Lower leg skin (tissue), 3 donors: ENCODE measurements around the gene UNC119.

Experiments used
- POLR2A ChIP-seq, 2 donors: fragments of 450-650 bp; IDR thresholded peaks; one replicate each; pipeline ENCODE4 v1.6.1; 2016 to 2017; ENCODE audit warnings: antibody characterized with exemption in 2 of 2, mild to moderate bottlenecking in 1 of 2, moderate library complexity in 1 of 2
- TF ChIP-seq, protein P1 (sequence below), 3 donors: fragments of 450-650 bp; IDR thresholded peaks; one replicate each; pipeline ENCODE4 v1.5.1; 2016; ENCODE audit warnings: antibody characterized with exemption in 3 of 3, mild to moderate bottlenecking in 3 of 3, moderate library complexity in 2 of 3

DNA sequence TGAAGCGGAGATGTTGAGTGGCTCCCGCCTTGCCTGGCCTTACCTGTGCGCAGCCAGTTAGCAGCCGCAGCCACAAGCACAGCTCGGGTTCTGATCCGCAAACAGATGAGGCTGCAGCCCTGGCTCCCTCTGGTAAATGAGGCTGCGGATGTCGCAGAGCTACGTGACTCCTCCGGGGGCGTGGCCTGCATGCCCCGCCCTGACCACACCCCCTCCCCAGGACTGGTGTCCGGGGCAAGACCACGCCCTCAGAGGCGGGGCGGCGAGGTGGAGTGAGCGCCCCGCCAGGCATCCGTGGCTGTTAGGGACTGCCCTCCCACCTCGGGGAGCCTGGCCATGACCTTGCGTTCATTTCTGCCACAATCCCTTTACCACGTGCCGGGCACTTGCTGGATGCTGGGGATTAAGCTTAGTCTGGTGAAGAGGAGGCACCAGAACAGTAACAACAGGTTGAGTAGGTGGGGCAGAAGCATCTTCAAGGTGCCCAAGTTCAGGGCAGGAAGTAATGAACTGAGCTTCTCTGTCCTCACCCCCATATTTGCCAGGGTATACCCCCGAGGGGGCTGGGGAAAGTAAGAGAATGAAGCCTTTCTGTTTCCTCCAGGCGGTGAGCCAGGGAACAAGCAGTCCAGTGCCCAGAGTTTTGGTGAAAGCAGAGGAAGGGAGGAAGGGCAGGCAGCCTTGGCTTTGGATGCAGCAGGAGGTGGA is 24.5 kb upstream of the UNC119 start, which contains the start of gene ALDOC:
- TF ChIP-seq, protein P1, sequence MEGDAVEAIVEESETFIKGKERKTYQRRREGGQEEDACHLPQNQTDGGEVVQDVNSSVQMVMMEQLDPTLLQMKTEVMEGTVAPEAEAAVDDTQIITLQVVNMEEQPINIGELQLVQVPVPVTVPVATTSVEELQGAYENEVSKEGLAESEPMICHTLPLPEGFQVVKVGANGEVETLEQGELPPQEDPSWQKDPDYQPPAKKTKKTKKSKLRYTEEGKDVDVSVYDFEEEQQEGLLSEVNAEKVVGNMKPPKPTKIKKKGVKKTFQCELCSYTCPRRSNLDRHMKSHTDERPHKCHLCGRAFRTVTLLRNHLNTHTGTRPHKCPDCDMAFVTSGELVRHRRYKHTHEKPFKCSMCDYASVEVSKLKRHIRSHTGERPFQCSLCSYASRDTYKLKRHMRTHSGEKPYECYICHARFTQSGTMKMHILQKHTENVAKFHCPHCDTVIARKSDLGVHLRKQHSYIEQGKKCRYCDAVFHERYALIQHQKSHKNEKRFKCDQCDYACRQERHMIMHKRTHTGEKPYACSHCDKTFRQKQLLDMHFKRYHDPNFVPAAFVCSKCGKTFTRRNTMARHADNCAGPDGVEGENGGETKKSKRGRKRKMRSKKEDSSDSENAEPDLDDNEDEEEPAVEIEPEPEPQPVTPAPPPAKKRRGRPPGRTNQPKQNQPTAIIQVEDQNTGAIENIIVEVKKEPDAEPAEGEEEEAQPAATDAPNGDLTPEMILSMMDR (IDR thresholded peaks at IDR 0.05), result no peak
- no peak for TF ChIP-seq POLR2A (IDR thresholded peaks at IDR 0.05)
